Measurements from ENCODE around the gene SPP2.

DNA sequence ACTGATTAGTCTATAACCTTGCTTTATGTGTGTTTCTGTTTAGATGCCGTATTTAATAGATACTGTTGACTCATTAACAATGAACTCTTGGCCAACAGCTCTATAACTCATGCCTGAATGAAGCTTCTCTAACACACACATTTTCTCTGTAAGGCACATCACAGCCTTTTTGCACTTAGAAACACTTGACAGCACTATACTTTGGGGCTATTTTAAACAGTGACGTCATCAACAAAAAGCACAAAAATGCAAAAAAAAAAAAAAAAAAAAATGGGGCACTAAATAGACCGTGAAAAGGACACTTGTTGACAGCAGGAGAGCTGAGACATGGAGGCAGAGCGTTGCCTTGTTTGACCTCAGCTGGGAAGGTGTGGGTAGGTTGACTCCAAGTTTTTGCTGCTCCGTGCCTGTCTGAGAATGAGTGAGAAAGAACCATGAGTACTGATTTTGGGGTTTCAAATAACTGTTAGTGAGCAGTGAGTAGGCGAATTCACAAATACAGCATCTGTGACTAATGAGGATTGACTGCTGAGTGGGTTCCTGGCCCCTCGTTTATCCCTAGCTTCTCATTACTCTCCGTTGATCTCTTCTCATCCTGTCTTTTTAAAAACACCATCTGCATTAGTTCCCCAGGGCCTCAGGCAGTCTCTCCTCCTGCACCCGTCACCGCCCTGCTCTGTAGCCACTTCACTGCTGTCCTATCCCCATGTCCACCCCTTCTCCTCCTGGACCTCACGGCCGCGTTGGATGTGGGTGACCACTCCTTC lies 24.4 kb downstream of the SPP2 start:
- TF ChIP-seq CTCF (IDR thresholded peaks at IDR 0.05; ENCODE audit: control extremely low read depth in 1 of 3, insufficient read depth in 1 of 3, low read depth in 1 of 3, low read length in 3 of 3) (no peak), SUZ12 (IDR thresholded peaks at IDR 0.05; ENCODE audit: low read length) (no peak), SIRT6 (IDR thresholded peaks at IDR 0.05; ENCODE audit: low read length) (no peak), CHD2 (IDR thresholded peaks at IDR 0.05; ENCODE audit: low read length) (no peak)

All from H1 (cell line).